Measurements from ENCODE around the gene PLA2G6. TPM values are rescaled to one million over a fixed set of nuclear protein-coding genes. Genes with fewer than 3 reads are reported as not detected.

The PLA2G6 gene
- total and polyA plus RNA-seq, 2 of the 13 experiments (the other 11 are each of a cell fraction or from before 2014, with no cell fraction given), result 4.8 to 11.5 TPM

- TF ChIP-seq ZNF543 (CRISPR knock-in tag; IDR thresholded peaks at IDR 0.05), result no peak
- 0 out of 2 replicates have a peak, but pooled peaks have one; percentile 17 for TF ChIP-seq ZNF264 (CRISPR knock-in tag; IDR thresholded peaks at IDR 0.05)
- no peak for TF ChIP-seq ZNF558 (CRISPR knock-in tag; IDR thresholded peaks at IDR 0.05; ENCODE audit: borderline replicate concordance)
- TF ChIP-seq TEAD3 (CRISPR knock-in tag; optimal IDR thresholded peaks at IDR 0.05; ENCODE audit: borderline replicate concordance), result peak; percentile 48
- TF ChIP-seq KLF11 (CRISPR knock-in tag; IDR thresholded peaks at IDR 0.05), result no peak
- TF ChIP-seq PHF21A (CRISPR knock-in tag; IDR thresholded peaks at IDR 0.05), result peak; percentile 75
- peak; percentile 51; the same call in 1 of the 2 replicates for TF ChIP-seq ETV5 (CRISPR knock-in tag; IDR thresholded peaks at IDR 0.05; ENCODE audit: borderline replicate concordance)
- no peak for TF ChIP-seq ZFP62 (CRISPR knock-in tag; IDR thresholded peaks at IDR 0.05)
- no peak for TF ChIP-seq RFX5 (IDR thresholded peaks at IDR 0.05; ENCODE audit: low read depth, low read length)
- peak; percentile 62; the same call in 1 of the 2 replicates for TF ChIP-seq ELF3 (CRISPR knock-in tag; IDR thresholded peaks at IDR 0.05)
- TF ChIP-seq ZNF770 (CRISPR knock-in tag; IDR thresholded peaks at IDR 0.05), result no peak
- no peak for TF ChIP-seq RFX1 (IDR thresholded peaks at IDR 0.05)
- TF ChIP-seq ZNF318 (CRISPR knock-in tag; IDR thresholded peaks at IDR 0.05), result no peak
- TF ChIP-seq ZNF761 (CRISPR knock-in tag; conservative IDR thresholded peaks at IDR 0.05), result no peak
- no peak for TF ChIP-seq ZNF121 (CRISPR knock-in tag; IDR thresholded peaks at IDR 0.05)
- peak; percentile 71 for TF ChIP-seq NR2C2 (CRISPR knock-in tag; IDR thresholded peaks at IDR 0.05; ENCODE audit: borderline replicate concordance)
- TF ChIP-seq MLX (CRISPR knock-in tag; IDR thresholded peaks at IDR 0.05), result no peak
- TF ChIP-seq ZSCAN9 (CRISPR knock-in tag; IDR thresholded peaks at IDR 0.05; ENCODE audit: borderline replicate concordance), result no peak
- TF ChIP-seq BRF2 (CRISPR knock-in tag; IDR thresholded peaks at IDR 0.05), result no peak
- TF ChIP-seq STAT5B (CRISPR knock-in tag; IDR thresholded peaks at IDR 0.05), result no peak
These were observed 17.6 kb downstream of the PLA2G6 start (continued) for GRCh38 chr22:38163844-38164550.
